Jurkat, Clone E6-1 (cell line): ENCODE measurements around the gene KRT84.
"Not testable (repeated sequence)": the region's sequence is repeated elsewhere in the genome, so short reads cannot be mapped to it uniquely, and the experiment has no call there.

Source experiments
- DNase-seq: peaks from one replicate; pipeline ENCODE4 v3.0.0-alpha.2; 2011; ENCODE audit warnings: low read depth, low spot score
- H3K4me3 ChIP-seq: 2 replicates; pipeline ENCODE4 v1.5.1; 2011; ENCODE audit warnings: mild to moderate bottlenecking, low read length, control low read depth, moderate library complexity

Gene KRT84

GRCh38 chr12:52413782-52414345 is 28.4 kb upstream of the KRT84 start:
- DNase-seq = no peak
- no peak overlapping the region for H3K4me3 ChIP-seq

- DNase-seq = no peak
- H3K4me3 ChIP-seq = no peak overlapping the region
Observed at GRCh38 chr12:52413202-52413601, 27.8 kb upstream of the KRT84 start.

GRCh38 chr12:52411815-52412214 is 26.4 kb upstream of the KRT84 start:
- DNase-seq = no peak
- no peak overlapping the region for H3K4me3 ChIP-seq

GRCh38 chr12:52410589-52411248 is 25.3 kb upstream of the KRT84 start:
- not testable (repeated sequence) for H3K4me3 ChIP-seq, DNase-seq

GRCh38 chr12:52407918-52408317 is 22.5 kb upstream of the KRT84 start:
- H3K4me3 ChIP-seq = no peak overlapping the region
- no peak for DNase-seq

- DNase-seq = no peak
- no peak within 1 kb of the TSS for H3K4me3 ChIP-seq
Observed at GRCh38 chr12:52405922-52406385, 20.5 kb upstream of the KRT84 start, which contains the start of gene KRT82. Gene KRT82 (minus strand): TSS chr12:52406335. CDS start chr12:52406277, 58 bp downstream.

GRCh38 chr12:52404951-52405350 is 19.5 kb upstream of the KRT84 start:
- no peak overlapping the region for H3K4me3 ChIP-seq
- no peak for DNase-seq

GRCh38 chr12:52403561-52403960 is 18.1 kb upstream of the KRT84 start:
- no peak overlapping the region for H3K4me3 ChIP-seq
- no peak for DNase-seq

- no peak overlapping the region for H3K4me3 ChIP-seq
- no peak for DNase-seq
Observed at GRCh38 chr12:52402873-52403540, 17.6 kb upstream of the KRT84 start.

- no peak for DNase-seq
- no peak overlapping the region for H3K4me3 ChIP-seq
Observed at GRCh38 chr12:52402377-52402776, 16.9 kb upstream of the KRT84 start.

- no peak overlapping the region for H3K4me3 ChIP-seq
Observed at GRCh38 chr12:52401926-52402325, 16.5 kb upstream of the KRT84 start.

GRCh38 chr12:52401526-52401925 is 16.1 kb upstream of the KRT84 start:
- no peak overlapping the region for H3K4me3 ChIP-seq
- DNase-seq = no peak

More at GRCh38 chr12:52401926-52402325, 16.5 kb upstream of the KRT84 start:
- DNase-seq = no peak

GRCh38 chr12:52400906-52401305 is 15.5 kb upstream of the KRT84 start:
- DNase-seq = no peak
- H3K4me3 ChIP-seq = no peak overlapping the region

- DNase-seq = no peak
Observed at GRCh38 chr12:52399756-52400155, 14.3 kb upstream of the KRT84 start.

GRCh38 chr12:52398176-52398575 is 12.7 kb upstream of the KRT84 start:
- DNase-seq = no peak
- no peak overlapping the region for H3K4me3 ChIP-seq

More at GRCh38 chr12:52399756-52400155, 14.3 kb upstream of the KRT84 start:
- H3K4me3 ChIP-seq = no peak overlapping the region

GRCh38 chr12:52396656-52397055 is 11.2 kb upstream of the KRT84 start:
- no peak for DNase-seq
- H3K4me3 ChIP-seq = no peak overlapping the region

GRCh38 chr12:52395761-52396434 is 10.4 kb upstream of the KRT84 start:
- no peak for DNase-seq
- H3K4me3 ChIP-seq = no peak overlapping the region

- no peak overlapping the region for H3K4me3 ChIP-seq
- no peak for DNase-seq
Observed at GRCh38 chr12:52394836-52395405, 9.5 kb upstream of the KRT84 start.

GRCh38 chr12:52392465-52393007 is 7.1 kb upstream of the KRT84 start:
- no peak overlapping the region for H3K4me3 ChIP-seq
- DNase-seq = no peak
